GM19324 (cell line): ENCODE measurements around the gene AEN.

Source experiments
- ATAC-seq: cut with Tn5 transposase; IDR thresholded peaks from one replicate; pipeline ENCODE4 v1.9.1; 2021; ENCODE audit warnings: mild to moderate bottlenecking, moderate library complexity; ENCODE audit not compliant: unreplicated experiment, low FRiP score

AEN gene

GRCh38 chr15:88648357-88649214 is 27.4 kb downstream of the AEN start:
- no peak for ATAC-seq

GRCh38 chr15:88649286-88649733 is 28.2 kb downstream of the AEN start:
- peak; percentile 44 for ATAC-seq

- ATAC-seq, result no peak
Observed at GRCh38 chr15:88649753-88650551, 28.8 kb downstream of the AEN start.

- ATAC-seq, result no peak
Observed at GRCh38 chr15:88650556-88650955, 29.4 kb downstream of the AEN start.

DNA sequence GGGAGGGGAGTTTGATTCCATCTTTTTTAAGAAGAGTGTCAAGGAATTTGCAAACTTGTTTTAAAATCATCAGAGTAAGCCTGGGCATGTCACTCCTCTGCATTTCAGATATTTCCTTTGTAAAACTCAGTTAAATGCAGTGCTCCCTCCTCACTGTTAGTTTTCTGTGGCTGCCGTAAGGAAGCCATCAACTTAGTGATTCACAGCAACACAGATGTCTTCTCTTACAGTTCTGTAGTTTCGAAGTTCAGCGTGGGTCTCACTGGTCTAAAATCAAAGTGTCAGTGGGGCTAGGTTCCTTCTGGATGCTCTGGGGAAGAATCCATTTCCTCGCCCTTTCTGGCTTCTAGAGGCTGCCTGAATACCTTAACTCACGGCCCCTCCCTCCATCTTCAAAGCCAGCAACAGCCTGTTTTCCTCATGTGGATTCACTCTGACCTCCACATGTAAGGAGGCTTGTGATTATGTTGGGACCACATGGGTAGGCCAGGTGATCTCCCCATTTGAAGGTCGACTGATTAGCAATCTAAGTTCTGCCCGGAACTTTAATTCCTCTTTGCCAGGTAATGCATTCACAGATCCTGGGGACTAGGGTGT is 30.1 kb downstream of the AEN start:
- no peak for ATAC-seq

DNA sequence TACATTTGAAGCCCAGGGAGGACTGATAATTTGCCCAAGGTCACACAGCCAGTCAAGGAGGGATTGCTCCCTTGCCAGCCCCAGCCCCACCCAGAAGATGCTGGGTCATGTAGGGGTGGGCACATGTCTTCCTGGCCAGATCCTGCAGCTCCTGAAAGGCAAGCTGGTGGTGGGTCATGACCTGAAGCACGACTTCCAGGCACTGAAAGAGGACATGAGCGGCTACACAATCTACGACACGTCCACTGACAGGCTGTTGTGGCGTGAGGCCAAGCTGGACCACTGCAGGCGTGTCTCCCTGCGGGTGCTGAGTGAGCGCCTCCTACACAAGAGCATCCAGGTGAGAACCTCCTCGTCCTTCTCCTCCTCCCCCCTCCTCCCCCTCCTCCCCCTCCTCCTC is 30.8 kb downstream of the AEN start:
- no peak for ATAC-seq

DNA sequence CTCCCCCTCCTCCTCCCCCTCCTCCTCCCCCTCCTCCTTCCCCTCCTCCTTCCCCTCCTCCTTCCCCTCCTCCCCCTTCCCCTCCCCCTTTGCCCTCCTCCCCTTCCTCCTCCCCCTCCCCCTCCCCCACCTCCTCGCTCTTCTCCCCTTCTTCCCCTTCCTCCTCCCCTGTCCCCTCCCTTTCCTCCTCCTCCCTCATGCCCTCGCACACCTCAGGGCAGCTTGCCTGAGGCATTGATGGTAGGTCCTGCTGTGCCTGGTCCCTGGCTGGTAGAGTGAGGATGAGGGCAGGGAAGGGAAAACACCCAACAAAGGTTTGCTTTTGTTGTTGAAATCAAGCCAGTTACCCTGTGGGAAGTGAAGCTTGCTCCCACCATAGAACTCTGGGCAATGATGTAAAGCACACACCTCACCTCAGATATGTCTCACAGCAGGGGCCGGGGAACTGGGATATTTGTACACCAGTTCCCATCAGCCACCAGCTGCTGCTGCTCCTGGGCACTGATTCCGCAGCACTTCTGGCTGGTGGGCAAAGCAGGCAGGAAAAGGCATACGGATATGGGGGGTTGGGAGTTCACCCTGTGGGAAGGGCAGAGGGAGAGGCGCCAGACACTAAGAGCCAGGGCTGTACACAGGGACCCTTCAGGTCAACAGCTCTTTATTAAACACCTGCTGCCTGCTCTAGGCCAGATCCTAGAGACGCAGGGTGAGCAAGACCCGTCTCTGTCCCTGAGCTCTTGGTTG is 31.5 kb downstream of the AEN start:
- no peak for ATAC-seq

- no peak for ATAC-seq
Observed at GRCh38 chr15:88653200-88654064, 32.3 kb downstream of the AEN start.

DNA sequence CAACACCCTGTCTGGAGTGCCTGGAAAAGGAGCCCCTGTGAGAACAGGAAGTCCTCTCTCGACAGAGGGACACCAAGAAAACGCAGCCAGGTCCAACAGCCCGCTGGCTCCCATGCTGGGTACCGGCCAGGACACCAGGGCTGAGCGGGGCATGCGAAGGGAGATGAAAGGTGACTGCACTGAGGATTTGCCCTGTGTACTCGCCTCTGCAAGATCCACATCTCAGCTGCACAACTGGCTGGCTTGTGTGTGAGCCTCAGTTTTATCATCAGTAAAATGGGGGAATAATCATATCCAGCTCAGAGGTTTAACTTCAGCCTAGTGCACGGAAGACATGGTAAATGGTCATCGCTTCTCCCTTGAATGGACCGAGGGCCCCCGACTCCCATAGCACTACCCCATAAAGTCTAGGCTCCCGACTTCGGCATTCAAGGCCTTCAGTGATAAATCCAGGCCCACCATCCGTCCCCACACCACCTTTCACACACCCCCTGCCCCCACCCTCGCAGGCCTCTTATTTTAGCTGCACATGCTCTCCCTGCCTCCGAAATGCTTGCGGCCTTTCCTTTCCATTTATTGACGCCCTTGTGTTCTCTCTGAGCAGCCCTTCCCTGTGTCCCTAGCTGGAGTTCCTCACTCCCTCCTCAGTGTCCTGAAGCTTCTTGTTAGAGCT is 33.4 kb downstream of the AEN start:
- ATAC-seq, result no peak

DNA sequence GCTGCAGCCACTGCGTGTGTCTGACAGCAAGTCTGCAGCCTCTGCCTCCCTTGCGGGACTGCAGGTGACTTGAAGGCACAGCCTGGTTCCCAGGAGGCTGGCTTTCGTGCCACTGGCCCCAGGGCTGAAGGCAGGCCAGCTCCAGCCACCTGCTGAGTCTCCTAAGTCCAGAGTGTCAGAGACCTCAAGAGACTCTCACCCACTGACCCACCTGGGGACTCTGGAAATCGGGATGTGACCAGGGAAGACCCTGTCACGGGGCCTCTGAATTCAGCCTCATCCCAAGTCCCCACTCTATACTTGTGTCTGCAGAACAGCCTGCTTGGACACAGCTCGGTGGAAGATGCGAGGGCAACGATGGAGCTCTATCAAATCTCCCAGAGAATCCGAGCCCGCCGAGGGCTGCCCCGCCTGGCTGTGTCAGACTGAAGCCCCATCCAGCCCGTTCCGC is 34.0 kb downstream of the AEN start:
- ATAC-seq, result no peak

DNA sequence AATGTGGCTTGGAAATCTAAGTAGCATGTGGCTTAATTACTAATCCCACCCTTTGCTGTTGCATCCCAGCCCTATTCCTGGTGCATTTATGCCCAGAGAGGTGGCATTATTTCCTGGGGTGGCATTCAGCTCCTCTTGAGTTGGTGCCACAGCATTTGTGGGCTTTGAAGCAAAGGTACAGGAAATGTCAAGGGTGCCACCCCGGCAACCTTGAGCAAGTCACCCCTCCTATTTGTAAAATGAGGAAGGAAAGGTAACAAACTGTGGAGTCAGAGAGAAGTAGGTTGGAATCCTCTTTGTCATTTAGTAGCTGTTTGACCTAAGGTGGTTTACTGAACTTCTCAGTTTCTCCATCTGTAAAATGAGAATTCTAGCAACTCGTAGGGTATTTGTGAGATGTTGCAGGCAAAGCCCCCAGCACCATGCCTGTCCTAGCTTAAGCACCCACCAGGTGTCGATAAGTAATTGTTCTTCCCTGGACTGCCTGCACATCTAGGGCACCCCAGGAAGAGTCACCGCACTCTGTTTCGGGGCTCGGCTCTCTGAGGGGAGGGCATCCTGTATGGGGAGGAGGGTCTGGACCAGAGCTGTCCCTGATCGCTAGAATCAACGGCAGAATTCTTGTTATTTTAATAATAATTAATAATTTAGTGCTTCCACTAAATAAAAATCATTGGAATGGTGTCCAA is 34.8 kb downstream of the AEN start:
- ATAC-seq, result no peak

GRCh38 chr15:88656760-88657221 is 35.7 kb downstream of the AEN start:
- peak; percentile 86 for ATAC-seq

DNA sequence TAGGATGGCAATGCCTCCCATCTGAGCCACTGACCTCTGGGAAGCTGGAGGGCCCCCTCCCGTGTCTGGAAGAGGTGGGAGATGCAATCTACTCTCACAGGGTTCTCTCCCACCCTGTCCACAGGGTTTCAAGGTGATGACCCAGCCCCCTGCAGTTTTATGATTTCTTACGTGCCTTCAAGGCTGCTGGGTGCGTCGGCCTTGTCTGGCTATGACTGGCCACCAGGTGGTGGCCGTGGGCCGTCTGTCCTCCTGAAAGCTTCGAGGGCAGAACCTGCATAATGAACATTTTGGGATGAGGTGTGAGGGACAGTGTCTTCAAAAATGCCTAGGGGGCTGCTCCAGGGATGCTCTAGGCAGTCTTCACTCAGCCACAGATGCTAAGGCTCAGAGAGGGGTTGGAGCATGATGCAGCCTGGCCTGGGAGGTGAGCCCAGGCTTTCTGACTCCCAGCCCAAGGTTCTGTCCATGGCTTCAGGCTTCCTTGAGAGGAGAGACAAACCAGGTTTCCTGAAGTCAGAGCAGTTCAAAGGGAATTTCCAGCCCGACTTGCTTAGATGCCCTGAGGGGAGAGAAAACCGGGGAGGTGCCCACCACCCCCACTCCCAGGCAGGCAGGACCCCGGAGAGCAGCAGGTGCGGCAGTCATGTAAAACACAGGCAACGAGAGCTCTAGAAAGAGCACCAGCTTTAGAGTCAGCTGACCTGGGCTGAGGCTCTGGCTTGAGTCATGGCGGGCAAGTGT is 36.4 kb downstream of the AEN start:
- ATAC-seq, result no peak

DNA sequence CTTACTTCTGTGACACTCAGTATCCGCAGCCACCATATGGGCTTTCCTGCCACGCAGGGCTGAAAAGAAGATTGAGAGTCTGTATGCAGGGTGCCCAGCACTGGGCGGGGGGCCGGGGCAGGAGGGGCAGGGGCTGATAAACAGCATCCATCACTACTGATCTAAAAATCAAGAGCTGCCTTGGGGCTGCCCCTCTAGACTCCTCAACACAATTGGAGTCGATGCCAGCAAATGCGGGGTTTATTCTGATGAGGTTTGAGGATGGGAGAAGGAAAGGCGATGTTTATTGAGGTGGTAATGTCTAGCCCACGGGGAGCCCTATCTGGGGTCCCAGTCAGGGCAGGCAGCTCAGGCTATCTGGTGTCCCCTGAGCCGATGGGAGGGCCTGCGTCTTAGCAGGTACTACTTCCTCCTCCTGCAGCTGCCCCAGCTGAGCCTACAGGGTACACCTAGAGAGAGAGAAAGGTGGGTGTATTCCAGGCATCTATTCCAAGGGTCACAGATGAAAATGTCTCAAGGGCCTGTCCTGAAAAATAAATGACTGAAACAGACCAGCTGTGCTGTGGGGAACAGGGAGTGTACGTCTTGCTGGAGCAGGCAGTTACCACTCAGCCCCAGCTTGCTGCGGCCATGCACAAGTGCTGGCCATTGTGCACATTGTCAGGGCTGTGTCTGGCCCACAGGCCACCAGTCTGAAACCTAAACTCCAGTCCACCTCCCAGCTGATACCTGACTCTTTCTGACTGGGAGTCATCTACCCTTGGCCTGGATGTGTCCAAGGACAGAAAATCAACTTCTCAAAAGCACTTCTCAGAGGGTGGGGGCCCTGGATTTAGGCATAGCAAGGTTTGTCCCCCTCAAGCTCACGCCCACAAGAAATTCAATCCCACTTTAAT is 37.2 kb downstream of the AEN start:
- ATAC-seq, result no peak

DNA sequence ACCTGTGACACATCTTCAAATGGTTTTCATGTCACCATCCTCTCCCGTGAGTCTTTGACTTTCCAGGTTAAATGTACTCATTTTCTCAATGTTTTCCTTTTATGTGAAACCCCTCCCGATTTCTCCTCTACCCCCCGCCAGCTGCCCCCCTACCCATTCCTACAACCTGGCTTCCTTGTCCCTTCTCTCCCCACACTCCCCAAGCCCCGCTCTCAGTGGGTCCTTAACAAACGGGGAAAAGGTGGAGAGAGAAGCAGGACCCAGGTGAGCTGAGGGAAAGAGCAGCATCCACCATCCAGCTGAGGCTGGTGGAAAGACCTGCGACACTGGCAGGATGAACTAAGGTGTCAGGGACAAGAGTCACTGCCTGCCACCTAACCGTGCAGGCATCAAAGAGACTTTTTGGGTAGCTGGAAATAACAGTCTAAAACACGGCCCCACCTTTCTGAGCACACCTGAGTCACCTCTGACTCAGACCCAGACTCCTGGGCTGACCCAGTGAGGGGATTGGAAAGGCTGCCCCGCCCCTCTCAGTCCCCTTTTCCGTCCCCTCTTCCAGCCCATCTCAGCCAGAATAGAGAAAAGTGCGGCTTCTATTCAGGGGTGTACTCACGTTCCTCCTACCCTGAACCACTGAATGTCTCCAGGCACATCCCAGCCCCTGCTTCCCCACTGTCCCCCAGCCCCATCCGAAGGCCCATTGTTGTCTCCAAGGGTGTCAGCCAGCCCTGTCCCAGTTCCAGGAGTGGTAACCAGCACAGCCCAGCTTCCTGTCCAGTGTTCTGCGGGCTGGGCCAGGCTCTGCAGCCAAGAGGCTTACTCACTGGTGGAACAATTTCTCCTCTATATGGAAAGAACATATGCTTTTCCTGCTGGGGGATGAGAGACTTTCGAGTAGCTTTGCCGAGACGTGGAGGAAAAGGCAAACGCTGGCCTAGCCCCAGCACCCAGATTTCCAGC is 38.1 kb downstream of the AEN start:
- no peak for ATAC-seq
